T-helper 17 cell (primary cell): ENCODE results near the gene GALNT5. TPM values are rescaled to one million over a fixed set of nuclear protein-coding genes. Genes with fewer than 3 reads are reported as not detected.

Source experiments
- ATAC-seq: fragments of 150-1000 bp; cut with Tn5 transposase; 2 replicates; pipeline ENCODE4 v1.10.0; 2021; ENCODE audit warnings: mild to moderate bottlenecking, moderate library complexity
- DNase-seq, 3 donors: peaks; one replicate each; pipeline versions ENCODE4 v3.0.0 to v3.0.0-alpha.2; 2020 to 2021
- H3K9me3 ChIP-seq: one replicate; pipeline ENCODE4 v1.7.0; 2013; ENCODE audit warnings: low read length, mild to moderate bottlenecking; ENCODE audit not compliant: control insufficient read depth, poor library complexity, severe bottlenecking
- H3K27ac Mint-ChIP-seq: one replicate; pipeline ENCODE4 v1.8.0; 2022; ENCODE audit warnings: mild to moderate bottlenecking, moderate library complexity, mixed read lengths
- H3K27me3 Mint-ChIP-seq: one replicate; pipeline ENCODE4 v1.8.0; 2022; ENCODE audit warnings: mixed read lengths
- H3K36me3 Mint-ChIP-seq: one replicate; pipeline ENCODE4 v1.8.0; 2022; ENCODE audit warnings: low read depth, mixed read lengths
- H3K4me1 Mint-ChIP-seq: one replicate; pipeline ENCODE4 v1.8.0; 2022; ENCODE audit warnings: mild to moderate bottlenecking, mixed read lengths
- H3K4me3 Mint-ChIP-seq: one replicate; pipeline ENCODE4 v1.8.0; 2022; ENCODE audit warnings: mild to moderate bottlenecking, moderate library complexity, mixed read lengths
- total RNA-seq, 4 donors: library from RNA in 2 of 4; stranded (reverse) in 2 of 4; gene quantifications; one replicate each; pipeline ENCODE4 v1.2.3 and lab custom pipeline; 2022 to 2026

GALNT5 gene
- total RNA-seq, 2 donors from 2014 or later, result not detected

DNA sequence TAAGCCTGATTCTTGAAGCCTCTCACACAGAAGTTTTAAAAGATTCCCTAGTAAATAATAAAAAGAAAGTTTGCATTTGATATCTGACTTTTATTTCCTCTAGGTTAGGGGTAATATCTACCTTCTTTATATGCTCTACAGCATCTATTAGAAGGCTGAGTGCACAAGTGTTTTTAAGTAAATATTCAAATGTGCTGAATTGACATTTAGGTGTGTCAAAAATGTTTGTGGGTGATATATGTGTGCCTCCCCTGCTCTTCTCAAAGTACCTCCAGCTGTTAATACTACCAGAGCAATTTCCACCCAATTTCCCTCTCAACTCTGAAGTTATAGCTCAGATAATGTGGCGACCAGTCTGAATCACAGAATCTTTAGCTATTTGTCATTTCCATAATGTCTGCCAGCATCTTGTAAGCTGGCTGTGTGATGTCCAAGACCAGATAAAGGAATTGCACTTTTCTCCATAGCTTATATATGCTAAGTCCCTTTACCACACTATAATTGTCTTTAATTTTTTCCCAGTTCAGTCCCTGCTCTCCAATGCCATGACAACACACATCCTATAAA, 92.5 kb downstream of the GALNT5 start:
- Mint-ChIP-seq H3K36me3 (no peaks in the 10 kb centered on the region), H3K4me1 (peaks cover 10% of the 10 kb centered on the region), H3K27ac (peak overlapping the region; percentile 14), H3K27me3 (no peaks in the 10 kb centered on the region), H3K4me3 (no peak overlapping the region)
- ATAC-seq (no peak), DNase-seq (no peak)
- peaks cover 3% of the 10 kb centered on the region for H3K9me3 ChIP-seq

DNA sequence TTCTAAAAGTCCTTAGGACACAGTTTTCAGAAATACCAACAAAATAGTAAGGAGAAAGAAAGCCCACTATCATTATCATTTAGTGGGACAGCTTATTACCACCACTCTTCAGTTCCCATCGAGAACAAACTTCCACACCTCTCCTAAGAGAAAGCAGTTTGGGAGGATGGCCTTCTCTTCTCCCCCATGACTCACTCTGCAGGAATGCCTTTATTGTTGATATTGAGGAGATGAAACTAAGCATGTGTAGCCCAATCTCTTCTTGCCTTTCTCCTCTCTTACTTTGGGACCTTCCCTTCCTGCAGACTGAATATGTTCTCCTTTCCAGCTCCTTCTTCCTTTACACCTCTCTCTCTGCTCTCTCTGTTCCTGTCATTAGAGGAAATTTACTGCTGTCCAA, 98.1 kb downstream of the GALNT5 start:
- DNase-seq (no peak), ATAC-seq (no peak)
- no peaks in the 10 kb centered on the region for H3K9me3 ChIP-seq
- Mint-ChIP-seq H3K36me3 (peaks cover 6% of the 10 kb centered on the region), H3K27ac (no peak overlapping the region), H3K4me3 (no peak overlapping the region), H3K4me1 (peaks cover 5% of the 10 kb centered on the region), H3K27me3 (no peaks in the 10 kb centered on the region)

DNA sequence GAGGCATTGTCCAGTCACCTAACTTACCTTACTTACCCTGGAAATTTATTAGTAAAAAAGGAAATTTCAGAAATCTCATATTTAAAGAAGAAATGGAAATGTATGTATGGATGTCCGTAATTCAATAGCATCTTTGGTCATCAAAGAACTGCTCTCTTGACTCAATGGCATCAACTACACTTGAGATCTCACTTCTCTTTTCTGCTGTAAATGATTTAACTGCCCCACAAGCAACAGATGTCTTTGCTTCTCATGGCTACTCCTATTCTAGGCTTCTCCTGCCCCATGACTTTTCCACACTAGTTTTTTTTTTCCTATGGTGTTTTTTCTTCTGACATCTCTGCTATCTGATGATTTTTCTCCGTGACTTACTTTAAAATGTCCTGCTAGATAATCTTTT, 102.1 kb downstream of the GALNT5 start:
- no peak overlapping the region for H3K27ac Mint-ChIP-seq
- no peak for DNase-seq
- H3K36me3 Mint-ChIP-seq, result peaks cover 15% of the 10 kb centered on the region
- no peaks in the 10 kb centered on the region for H3K9me3 ChIP-seq
- no peaks in the 10 kb centered on the region for H3K27me3 Mint-ChIP-seq
- H3K4me1 Mint-ChIP-seq, result peaks cover 13% of the 10 kb centered on the region
- H3K4me3 Mint-ChIP-seq, result no peak overlapping the region
- ATAC-seq, result no peak

DNA sequence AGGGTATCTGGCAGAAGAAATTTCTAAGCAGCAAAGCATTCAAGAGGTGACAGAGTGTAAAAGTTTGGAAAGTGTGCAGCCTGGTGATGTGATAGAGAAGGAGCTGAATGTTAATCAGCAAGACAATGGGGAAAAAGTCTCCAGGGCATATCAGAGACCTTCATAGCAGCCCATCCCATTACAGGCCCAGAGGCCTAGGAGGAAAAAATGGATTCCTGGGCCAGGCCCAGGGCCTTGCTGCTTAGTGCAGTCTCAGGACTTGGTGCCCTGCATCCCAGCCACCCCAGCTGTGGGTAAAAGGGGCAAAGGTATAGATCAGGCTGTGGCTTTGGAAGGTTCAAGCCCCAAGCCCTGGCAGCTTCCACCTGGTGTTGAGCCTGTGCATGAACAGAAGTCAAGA, 104.0 kb downstream of the GALNT5 start:
- no peak overlapping the region for H3K4me3 Mint-ChIP-seq
- DNase-seq (no peak), ATAC-seq (no peak)
- H3K36me3 Mint-ChIP-seq, result peaks cover 9% of the 10 kb centered on the region
- peaks cover 14% of the 10 kb centered on the region for H3K4me1 Mint-ChIP-seq
- no peak overlapping the region for H3K27ac Mint-ChIP-seq
- no peaks in the 10 kb centered on the region for H3K27me3 Mint-ChIP-seq
- H3K9me3 ChIP-seq, result no peaks in the 10 kb centered on the region

DNA sequence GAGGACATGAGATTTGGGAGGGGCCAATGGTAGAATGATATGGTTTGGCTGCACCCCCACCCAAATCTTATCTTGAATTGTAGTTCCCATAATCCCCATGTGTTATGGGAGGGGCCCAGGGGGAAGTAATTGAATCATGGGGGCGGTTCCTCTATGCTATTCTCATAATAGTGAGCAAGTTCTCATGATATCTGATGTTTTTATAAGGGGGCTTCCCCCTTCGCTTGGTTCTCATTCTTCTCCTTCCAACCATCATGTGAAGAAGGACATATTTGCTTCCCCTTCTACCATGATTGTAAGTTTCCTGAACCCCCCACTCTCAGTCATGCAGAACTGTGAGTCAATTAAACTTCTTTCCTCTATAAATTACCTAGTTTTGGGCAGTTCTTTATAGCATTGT, 105.1 kb downstream of the GALNT5 start:
- ATAC-seq, result no peak
- Mint-ChIP-seq H3K4me3 (no peak overlapping the region), H3K27me3 (no peaks in the 10 kb centered on the region), H3K27ac (peak overlapping the region; percentile 75), H3K4me1 (peaks cover 16% of the 10 kb centered on the region), H3K36me3 (peaks cover 9% of the 10 kb centered on the region)
- H3K9me3 ChIP-seq, result no peaks in the 10 kb centered on the region
- no peak for DNase-seq

DNA sequence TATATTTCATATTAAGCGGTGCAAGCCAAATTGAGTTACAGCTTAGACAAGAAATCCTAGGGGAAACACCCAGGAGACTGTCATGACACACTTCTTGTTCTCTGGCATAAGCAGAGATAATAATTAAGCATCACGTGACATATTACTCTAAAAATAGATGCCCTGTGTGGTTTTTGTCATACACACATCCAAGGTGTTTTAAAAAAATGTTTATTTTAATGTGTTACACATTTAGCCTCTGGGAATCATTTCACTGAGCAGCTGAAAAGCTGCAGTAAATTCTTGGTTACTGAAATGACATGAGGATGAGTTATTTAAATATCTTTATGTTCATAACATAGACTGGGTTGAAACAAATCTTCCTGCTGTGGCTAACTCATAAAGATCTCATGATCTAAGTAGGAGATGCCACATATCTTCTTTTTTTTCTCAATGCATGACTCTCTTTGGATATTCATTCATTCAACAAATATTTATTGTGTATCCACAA, 106.2 kb downstream of the GALNT5 start:
- H3K4me3 Mint-ChIP-seq, result peak overlapping the region; percentile 28
- peaks cover 9% of the 10 kb centered on the region for H3K36me3 Mint-ChIP-seq
- DNase-seq, result no peak

More for the DNA sequence above, 106.2 kb downstream of the GALNT5 start:
- H3K27me3 Mint-ChIP-seq, result no peaks in the 10 kb centered on the region
- H3K9me3 ChIP-seq, result no peaks in the 10 kb centered on the region
- peak overlapping the region; percentile 75 for H3K27ac Mint-ChIP-seq
- H3K4me1 Mint-ChIP-seq, result peaks cover 16% of the 10 kb centered on the region
- ATAC-seq, result no peak

Other genes starting within 250 kb of the GALNT5 start
- gene ERMN, start 68.1 kb downstream of the GALNT5 start, total RNA-seq, result 10 to 100 TPM; 10.2 to 11.6 TPM
- gene CYTIP, start 186.4 kb downstream of the GALNT5 start, total RNA-seq, result 100 to 1,000 TPM; 286 to 294 TPM